Measurements from ENCODE around the gene SEPSECS. TPM values are rescaled to one million over a fixed set of nuclear protein-coding genes. Genes with fewer than 3 reads are reported as not detected.

The SEPSECS gene
- total RNA-seq, 1 experiment from 2014 or later, result 10.6 TPM

GRCh38 chr4:25184056-25184455, 23.8 kb upstream of the SEPSECS start:
- no peaks in the 10 kb centered on the region for H3K36me3 ChIP-seq (ENCODE audit: control insufficient read depth in 1 of 2, insufficient read depth in 2 of 2, low read length in 2 of 2)
- ChIA-PET CTCF (no interaction called here), RAD21 (ENCODE audit: low non-redundant PET in 1 of 2, low total read pairs in 2 of 2, uncharacterized antibody in 2 of 2, unreplicated experiment in 2 of 2) (no interaction called here), POLR2A (no interaction called here)
- H3K27me3 ChIP-seq (ENCODE audit: insufficient read depth, low read length), result no peaks in the 10 kb centered on the region
- no TSS peak for BruUV-seq (replicated peaks)
- no peaks in the 10 kb centered on the region for H4K20me1 ChIP-seq (ENCODE audit: insufficient read depth)
- no peak for DNase-seq (ENCODE audit: low read depth, low spot score)
- no peak overlapping the region for H3K4me2 ChIP-seq (ENCODE audit: low read length)
- H3K9me3 ChIP-seq (ENCODE audit: control insufficient read depth in 1 of 2, insufficient read depth in 1 of 2, low read depth in 1 of 2, low read length in 2 of 2), result no peaks in the 10 kb centered on the region
- no peaks in the 10 kb centered on the region for H3K9me2 ChIP-seq (ENCODE audit: insufficient read depth)
- no peak overlapping the region for H2AFZ ChIP-seq (ENCODE audit: low read depth, low read length, poor library complexity, severe bottlenecking)
- no peak overlapping the region for H3K9ac ChIP-seq (ENCODE audit: low read length)
- no peak overlapping the region for H3K4me3 ChIP-seq (replicated peaks in 1 of 2; ENCODE audit: low read depth in 1 of 2, low read length in 2 of 2)
- intact Hi-C loops (cut with micrococcal nuclease), result no loop called here
- H3K4me1 ChIP-seq (ENCODE audit: control insufficient read depth in 1 of 2, insufficient read depth in 2 of 2, low read length in 2 of 2), result peaks cover 9 to 19% of the 10 kb centered on the region in 2 experiments
- no peak overlapping the region for H3K27ac ChIP-seq (ENCODE audit: low read depth, low read length)
- no peak for TF ChIP-seq CBX3 (IDR thresholded peaks at IDR 0.05; ENCODE audit: low read depth)
- TF ChIP-seq POLR2AphosphoS5 (IDR thresholded peaks at IDR 0.05; ENCODE audit: low read depth, low read length), result no peak
- no peak for TF ChIP-seq ZNF274 (IDR thresholded peaks at IDR 0.05; ENCODE audit: low read depth, low read length)
- no peak for TF ChIP-seq TCF7L2 (IDR thresholded peaks at IDR 0.05; ENCODE audit: borderline replicate concordance, extremely low read depth, insufficient read depth, insufficient read length)
- TF ChIP-seq SP1 (IDR thresholded peaks at IDR 0.05; ENCODE audit: low read depth), result no peak
- TF ChIP-seq SIN3A (IDR thresholded peaks at IDR 0.05; ENCODE audit: low read depth), result no peak
- no peak for TF ChIP-seq ZBTB33 (IDR thresholded peaks at IDR 0.05; ENCODE audit: extremely low read depth, insufficient replicate concordance, low read length)
- no peak for TF ChIP-seq FOSL1 (IDR thresholded peaks at IDR 0.05; ENCODE audit: low read depth)
- no peak for TF ChIP-seq EZH2 (IDR thresholded peaks at IDR 0.05)
- TF ChIP-seq ATF3 (IDR thresholded peaks at IDR 0.05), result no peak
- TF ChIP-seq MAX (IDR thresholded peaks at IDR 0.05), result no peak
- TF ChIP-seq JUND (IDR thresholded peaks at IDR 0.05), result no peak
- TF ChIP-seq REST (IDR thresholded peaks at IDR 0.05; ENCODE audit: low read depth), result no peak
- no peak for TF ChIP-seq CTCF (IDR thresholded peaks at IDR 0.05 in 2 of 3, conservative IDR thresholded peaks at IDR 0.05 in 1 of 3; ENCODE audit: borderline replicate concordance in 1 of 3, insufficient read depth in 1 of 3, low read depth in 2 of 3, low read length in 2 of 3)
- no peak for TF ChIP-seq ZFX (IDR thresholded peaks at IDR 0.05)
- TF ChIP-seq EGR1 (IDR thresholded peaks at IDR 0.05; ENCODE audit: low read depth), result no peak
- no peak for TF ChIP-seq YY1 (IDR thresholded peaks at IDR 0.05; ENCODE audit: extremely low read depth, insufficient replicate concordance, low read depth, low read length)
- TF ChIP-seq EZH2phosphoT487 (IDR thresholded peaks at IDR 0.05; ENCODE audit: borderline replicate concordance), result no peak
- no peaks in the 10 kb centered on the region for H3K79me2 ChIP-seq (ENCODE audit: insufficient read depth, low read length)
- ATAC-seq, result no peak; the same call in 1 of the 2 replicates

Measured in HCT116 (cell line).